ENCODE data around the gene BLCAP.
A peak's percentile ranks its signal among the peaks of the same experiment; 100 is the strongest.
"Not testable (repeated sequence)": the region's sequence is repeated elsewhere in the genome, so short reads cannot be mapped to it uniquely, and the experiment has no call there.

BLCAP gene

GRCh38 chr20:37527638-37528445, at the start of gene BLCAP:
TSS of gene BLCAP (minus strand) at chr20:37527876. CDS start at chr20:37519174, 8,702 bp downstream.
- TF ChIP-seq CTCF (IDR thresholded peaks at IDR 0.05; ENCODE audit: low read depth, low read length, poor library complexity, severe bottlenecking), result no peak
- TF ChIP-seq EZH2phosphoT487 (IDR thresholded peaks at IDR 0.05; ENCODE audit: borderline replicate concordance, low read length), result no peak
- peak within 1 kb of the TSS; percentile 59 for H3K27ac ChIP-seq (ENCODE audit: low read depth, low read length)
- no peaks in the 10 kb centered on the region for H3K9me3 ChIP-seq (ENCODE audit: control insufficient read depth, insufficient read depth, low read length)
- no peaks in the 10 kb centered on the region for H3K27me3 ChIP-seq (ENCODE audit: control insufficient read depth, low read length)
- H3K4me2 ChIP-seq (ENCODE audit: low read length), result peak within 1 kb of the TSS; percentile 80
- no peaks in the 10 kb centered on the region for H3K9me2 ChIP-seq (replicated peaks; ENCODE audit: control insufficient read depth, low read length)
- peak within 1 kb of the TSS; percentile 91 for H3K4me3 ChIP-seq (ENCODE audit: low read length)
- peaks cover 10% of the 10 kb centered on the region; the same call in 1 of the 2 replicates for H4K20me1 ChIP-seq (ENCODE audit: control insufficient read depth, insufficient read depth, low read depth, low read length)
- H3K36me3 ChIP-seq (ENCODE audit: control insufficient read depth, low read length), result 0 out of 2 replicates have a peak, but pooled peaks cover 5% of the 10 kb centered on the region
- H3F3A ChIP-seq (ENCODE audit: control insufficient read depth, insufficient read depth), result no peaks in the 10 kb centered on the region
- H3K4me1 ChIP-seq (ENCODE audit: control insufficient read depth, low read length), result peaks cover 31% of the 10 kb centered on the region
- H3K79me2 ChIP-seq (ENCODE audit: control insufficient read depth, low read length), result peaks cover 52% of the 10 kb centered on the region

- H3K4me2 ChIP-seq (ENCODE audit: low read length); H3K9me2 ChIP-seq (replicated peaks; ENCODE audit: control insufficient read depth, low read length); H3K36me3 ChIP-seq (ENCODE audit: control insufficient read depth, low read length); H3K27ac ChIP-seq (ENCODE audit: low read depth, low read length); H3K27me3 ChIP-seq (ENCODE audit: control insufficient read depth, low read length); H3K4me3 ChIP-seq (ENCODE audit: low read length); H3K9me3 ChIP-seq (ENCODE audit: control insufficient read depth, insufficient read depth, low read length); H4K20me1 ChIP-seq (ENCODE audit: control insufficient read depth, insufficient read depth, low read depth, low read length); H3F3A ChIP-seq (ENCODE audit: control insufficient read depth, insufficient read depth); H3K79me2 ChIP-seq (ENCODE audit: control insufficient read depth, low read length): not testable (repeated sequence)
- H3K4me1 ChIP-seq (ENCODE audit: control insufficient read depth, low read length), result peaks cover 19% of the 10 kb centered on the region
Observed at GRCh38 chr20:37577436-37577835, 49.8 kb upstream of the BLCAP start.

GRCh38 chr20:37576911-37577310, 49.2 kb upstream of the BLCAP start:
- H4K20me1 ChIP-seq (ENCODE audit: control insufficient read depth, insufficient read depth, low read depth, low read length), result no peaks in the 10 kb centered on the region
- peaks cover 3% of the 10 kb centered on the region; the same call in 1 of the 2 replicates for H3K27me3 ChIP-seq (ENCODE audit: control insufficient read depth, low read length)
- no peaks in the 10 kb centered on the region for H3K36me3 ChIP-seq (ENCODE audit: control insufficient read depth, low read length)
- no peaks in the 10 kb centered on the region for H3K9me2 ChIP-seq (replicated peaks; ENCODE audit: control insufficient read depth, low read length)
- TF ChIP-seq EZH2phosphoT487 (IDR thresholded peaks at IDR 0.05; ENCODE audit: borderline replicate concordance, low read length), result no peak
- no peak for TF ChIP-seq CTCF (IDR thresholded peaks at IDR 0.05; ENCODE audit: low read depth, low read length, poor library complexity, severe bottlenecking)
- no peaks in the 10 kb centered on the region for H3F3A ChIP-seq (ENCODE audit: control insufficient read depth, insufficient read depth)
- H3K4me2 ChIP-seq (ENCODE audit: low read length), result peak overlapping the region; percentile 15; the same call in 1 of the 2 replicates
- H3K4me1 ChIP-seq (ENCODE audit: control insufficient read depth, low read length), result peaks cover 19% of the 10 kb centered on the region
- no peak overlapping the region for H3K27ac ChIP-seq (ENCODE audit: low read depth, low read length)
- H3K4me3 ChIP-seq (ENCODE audit: low read length), result no peak overlapping the region
- H3K9me3 ChIP-seq (ENCODE audit: control insufficient read depth, insufficient read depth, low read length), result no peaks in the 10 kb centered on the region
- H3K79me2 ChIP-seq (ENCODE audit: control insufficient read depth, low read length), result no peaks in the 10 kb centered on the region

GRCh38 chr20:37575884-37576283, 48.2 kb upstream of the BLCAP start:
- H3K27me3 ChIP-seq (ENCODE audit: control insufficient read depth, low read length), result 0 out of 2 replicates have a peak, but pooled peaks cover 2% of the 10 kb centered on the region
- no peak overlapping the region for H3K27ac ChIP-seq (ENCODE audit: low read depth, low read length)
- 0 out of 2 replicates have a peak overlapping the region, but pooled peaks have one; percentile 15 for H3K4me2 ChIP-seq (ENCODE audit: low read length)

More at GRCh38 chr20:37575884-37576283, 48.2 kb upstream of the BLCAP start:
- Histone ChIP-seq H3K4me1 (ENCODE audit: control insufficient read depth, low read length) (peaks cover 19% of the 10 kb centered on the region), H3K36me3 (ENCODE audit: control insufficient read depth, low read length) (no peaks in the 10 kb centered on the region), H3F3A (ENCODE audit: control insufficient read depth, insufficient read depth) (no peaks in the 10 kb centered on the region), H3K79me2 (ENCODE audit: control insufficient read depth, low read length) (no peaks in the 10 kb centered on the region), H3K9me3 (ENCODE audit: control insufficient read depth, insufficient read depth, low read length) (no peaks in the 10 kb centered on the region), H3K4me3 (ENCODE audit: low read length) (no peak overlapping the region), H4K20me1 (ENCODE audit: control insufficient read depth, insufficient read depth, low read depth, low read length) (no peaks in the 10 kb centered on the region), H3K9me2 (replicated peaks; ENCODE audit: control insufficient read depth, low read length) (no peaks in the 10 kb centered on the region)
- TF ChIP-seq CTCF (IDR thresholded peaks at IDR 0.05; ENCODE audit: low read depth, low read length, poor library complexity, severe bottlenecking) (no peak), EZH2phosphoT487 (IDR thresholded peaks at IDR 0.05; ENCODE audit: borderline replicate concordance, low read length) (no peak)
